Measurements from ENCODE around the gene DTL.

DTL gene

GRCh38 chr1:212135166-212135565 is 99.6 kb downstream of the DTL start:
- H3K27me3 ChIP-seq (ENCODE audit: low read length), result no peaks in the 10 kb centered on the region
- no peaks in the 10 kb centered on the region for H4K20me1 ChIP-seq (ENCODE audit: low read depth, low read length)
- TF ChIP-seq CTCF (IDR thresholded peaks at IDR 0.05; ENCODE audit: insufficient read depth, low read length, poor library complexity, severe bottlenecking) (no peak), EZH2phosphoT487 (conservative IDR thresholded peaks at IDR 0.05; ENCODE audit: low read length) (no peak)
- H3K27ac ChIP-seq (ENCODE audit: low read depth, low read length), result no peak overlapping the region
- H2AFZ ChIP-seq (ENCODE audit: low read depth, low read length, severe bottlenecking), result no peak overlapping the region
- no peaks in the 10 kb centered on the region for H3K36me3 ChIP-seq (ENCODE audit: low read length)
- no peak overlapping the region for H3K9ac ChIP-seq (ENCODE audit: low read length)
- no peaks in the 10 kb centered on the region for H3K79me2 ChIP-seq (ENCODE audit: insufficient read depth, low read length)
- no peak overlapping the region for H3K4me2 ChIP-seq (ENCODE audit: low read depth, low read length, poor library complexity, severe bottlenecking)
- no peak overlapping the region for H3K4me3 ChIP-seq (ENCODE audit: insufficient read depth, low read length, poor library complexity, severe bottlenecking)
- H3K9me2 ChIP-seq (replicated peaks; ENCODE audit: insufficient read depth, low read length), result no peaks in the 10 kb centered on the region
- H3K9me3 ChIP-seq (ENCODE audit: insufficient read depth, low read length), result no peaks in the 10 kb centered on the region
- no peaks in the 10 kb centered on the region for H3F3A ChIP-seq (ENCODE audit: insufficient read depth)

- Histone ChIP-seq H3K4me2 (ENCODE audit: low read depth, low read length, poor library complexity, severe bottlenecking) (no peak overlapping the region), H3F3A (ENCODE audit: insufficient read depth) (no peaks in the 10 kb centered on the region), H3K36me3 (ENCODE audit: low read length) (no peaks in the 10 kb centered on the region), H3K9ac (ENCODE audit: low read length) (no peak overlapping the region), H3K27me3 (ENCODE audit: low read length) (no peaks in the 10 kb centered on the region), H3K9me3 (ENCODE audit: insufficient read depth, low read length) (no peaks in the 10 kb centered on the region), H3K4me3 (ENCODE audit: insufficient read depth, low read length, poor library complexity, severe bottlenecking) (no peak overlapping the region), H3K9me2 (replicated peaks; ENCODE audit: insufficient read depth, low read length) (no peaks in the 10 kb centered on the region), H3K27ac (ENCODE audit: low read depth, low read length) (no peak overlapping the region), H3K79me2 (ENCODE audit: insufficient read depth, low read length) (no peaks in the 10 kb centered on the region), H4K20me1 (ENCODE audit: low read depth, low read length) (no peaks in the 10 kb centered on the region), H2AFZ (ENCODE audit: low read depth, low read length, severe bottlenecking) (no peak overlapping the region)
- TF ChIP-seq EZH2phosphoT487 (conservative IDR thresholded peaks at IDR 0.05; ENCODE audit: low read length), result no peak
- TF ChIP-seq CTCF (IDR thresholded peaks at IDR 0.05; ENCODE audit: insufficient read depth, low read length, poor library complexity, severe bottlenecking), result no peak
Measured at GRCh38 chr1:212137854-212138253, 102.3 kb downstream of the DTL start.

- H3K27me3 ChIP-seq (ENCODE audit: low read length), result no peaks in the 10 kb centered on the region
Measured at GRCh38 chr1:212138457-212138856, 102.9 kb downstream of the DTL start.

More at GRCh38 chr1:212138457-212138856, 102.9 kb downstream of the DTL start:
- H3K9ac ChIP-seq (ENCODE audit: low read length), result no peak overlapping the region
- H3K9me3 ChIP-seq (ENCODE audit: insufficient read depth, low read length), result no peaks in the 10 kb centered on the region
- H3F3A ChIP-seq (ENCODE audit: insufficient read depth), result no peaks in the 10 kb centered on the region
- H3K4me2 ChIP-seq (ENCODE audit: low read depth, low read length, poor library complexity, severe bottlenecking), result no peak overlapping the region
- H2AFZ ChIP-seq (ENCODE audit: low read depth, low read length, severe bottlenecking), result no peak overlapping the region
- TF ChIP-seq CTCF (IDR thresholded peaks at IDR 0.05; ENCODE audit: insufficient read depth, low read length, poor library complexity, severe bottlenecking), result no peak
- TF ChIP-seq EZH2phosphoT487 (conservative IDR thresholded peaks at IDR 0.05; ENCODE audit: low read length), result no peak
- H3K4me3 ChIP-seq (ENCODE audit: insufficient read depth, low read length, poor library complexity, severe bottlenecking), result no peak overlapping the region
- no peaks in the 10 kb centered on the region for H3K79me2 ChIP-seq (ENCODE audit: insufficient read depth, low read length)
- H3K9me2 ChIP-seq (replicated peaks; ENCODE audit: insufficient read depth, low read length), result no peaks in the 10 kb centered on the region
- H4K20me1 ChIP-seq (ENCODE audit: low read depth, low read length), result no peaks in the 10 kb centered on the region
- H3K27ac ChIP-seq (ENCODE audit: low read depth, low read length), result no peak overlapping the region
- no peaks in the 10 kb centered on the region for H3K36me3 ChIP-seq (ENCODE audit: low read length)

Measured in SU-DHL-6 (cell line).